SU-DHL-6 (cell line): ENCODE data around the gene CLCNKB.

ENCODE experiments used
- EZH2phosphoT487 ChIP-seq: fragments of 200-600 bp; sonication (generic), shearing (Covaris generic); conservative IDR thresholded peaks from 2 replicates; pipeline ENCODE4 v1.6.1; 2018; ENCODE audit warnings: mild to moderate bottlenecking, antibody characterized with exemption, low read length, moderate library complexity, mixed read lengths
- TF ChIP-seq, protein P1 (sequence below): fragments of 200-600 bp; sonication (generic); IDR thresholded peaks from one replicate; pipeline ENCODE4 v1.5.1; 2017; ENCODE audit warnings: antibody characterized with exemption, mild to moderate bottlenecking, low read length, moderate library complexity; ENCODE audit not compliant: insufficient read depth, poor library complexity, severe bottlenecking

DNA sequence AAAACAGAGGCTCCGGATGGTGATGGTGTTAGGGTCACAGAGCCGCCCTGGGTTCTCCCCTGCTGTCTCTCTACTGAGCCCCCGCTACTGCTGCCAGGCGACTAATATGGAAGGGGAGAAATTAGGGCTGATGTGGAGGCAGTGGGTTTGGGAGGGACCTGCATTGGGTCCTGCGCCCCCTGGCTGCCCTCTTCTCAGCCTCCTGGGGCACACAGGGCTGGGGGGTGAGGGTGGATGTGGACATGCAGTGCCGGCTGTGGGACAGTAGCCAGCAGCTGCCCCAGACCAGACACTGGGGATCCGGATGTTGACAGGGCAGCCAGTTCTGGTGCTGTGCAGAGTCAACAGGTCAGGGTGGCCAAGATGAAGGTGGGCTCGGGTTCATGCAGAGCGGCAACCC, 1.5 kb upstream of the CLCNKB start:
- TF ChIP-seq, protein P1, sequence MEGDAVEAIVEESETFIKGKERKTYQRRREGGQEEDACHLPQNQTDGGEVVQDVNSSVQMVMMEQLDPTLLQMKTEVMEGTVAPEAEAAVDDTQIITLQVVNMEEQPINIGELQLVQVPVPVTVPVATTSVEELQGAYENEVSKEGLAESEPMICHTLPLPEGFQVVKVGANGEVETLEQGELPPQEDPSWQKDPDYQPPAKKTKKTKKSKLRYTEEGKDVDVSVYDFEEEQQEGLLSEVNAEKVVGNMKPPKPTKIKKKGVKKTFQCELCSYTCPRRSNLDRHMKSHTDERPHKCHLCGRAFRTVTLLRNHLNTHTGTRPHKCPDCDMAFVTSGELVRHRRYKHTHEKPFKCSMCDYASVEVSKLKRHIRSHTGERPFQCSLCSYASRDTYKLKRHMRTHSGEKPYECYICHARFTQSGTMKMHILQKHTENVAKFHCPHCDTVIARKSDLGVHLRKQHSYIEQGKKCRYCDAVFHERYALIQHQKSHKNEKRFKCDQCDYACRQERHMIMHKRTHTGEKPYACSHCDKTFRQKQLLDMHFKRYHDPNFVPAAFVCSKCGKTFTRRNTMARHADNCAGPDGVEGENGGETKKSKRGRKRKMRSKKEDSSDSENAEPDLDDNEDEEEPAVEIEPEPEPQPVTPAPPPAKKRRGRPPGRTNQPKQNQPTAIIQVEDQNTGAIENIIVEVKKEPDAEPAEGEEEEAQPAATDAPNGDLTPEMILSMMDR = no peak
- TF ChIP-seq EZH2phosphoT487 = no peak
